ENCODE results near the gene ADSS2. TPM values are rescaled to one million over a fixed set of nuclear protein-coding genes. Genes with fewer than 3 reads are reported as not detected.
"Not testable (repeated sequence)": the region's sequence is repeated elsewhere in the genome, so short reads cannot be mapped to it uniquely, and the experiment has no call there.

Gene ADSS2
- total RNA-seq (ENCODE audit: low replicate concordance): 33.3 and 38.7 TPM in 2 replicates
- long read RNA-seq, transcript ADSS-201 (13 exons, 2,780 nt): major isoform, 202 of 227 reads
- long read RNA-seq, partial matches to known transcripts: 12 of 227 reads
- long read RNA-seq, other reads (novel, unspliced or antisense): 13 of 227 reads

DNA sequence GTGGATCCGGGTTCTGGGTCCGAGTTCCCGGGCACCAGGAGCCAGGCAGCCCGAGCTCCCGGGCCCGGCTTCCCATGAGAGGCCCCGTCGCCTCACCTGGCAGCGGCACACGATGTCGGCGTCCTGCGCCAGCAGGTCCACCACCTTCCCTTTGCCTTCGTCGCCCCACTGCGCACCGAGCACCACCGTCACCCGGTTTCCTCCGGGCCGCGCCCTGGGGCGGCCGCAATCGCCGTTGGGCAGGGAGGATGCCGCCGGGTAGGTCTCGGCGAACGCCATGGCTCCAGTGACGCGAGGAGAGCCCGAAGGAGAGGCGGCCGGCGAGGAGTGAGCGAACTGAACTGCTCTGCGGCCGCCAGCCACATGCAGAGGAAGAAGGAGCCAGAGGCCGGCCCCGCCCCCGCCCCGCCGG lies at the start of gene ADSS2:
TSS of gene ADSS2 (minus strand) at position 371 of the 412 bp plus-strand sequence. CDS start at position 279, 92 bp downstream.
- H3K4me1 Mint-ChIP-seq (ENCODE audit: unreplicated experiment): peaks cover 44% of the 10 kb centered on the region

DNA sequence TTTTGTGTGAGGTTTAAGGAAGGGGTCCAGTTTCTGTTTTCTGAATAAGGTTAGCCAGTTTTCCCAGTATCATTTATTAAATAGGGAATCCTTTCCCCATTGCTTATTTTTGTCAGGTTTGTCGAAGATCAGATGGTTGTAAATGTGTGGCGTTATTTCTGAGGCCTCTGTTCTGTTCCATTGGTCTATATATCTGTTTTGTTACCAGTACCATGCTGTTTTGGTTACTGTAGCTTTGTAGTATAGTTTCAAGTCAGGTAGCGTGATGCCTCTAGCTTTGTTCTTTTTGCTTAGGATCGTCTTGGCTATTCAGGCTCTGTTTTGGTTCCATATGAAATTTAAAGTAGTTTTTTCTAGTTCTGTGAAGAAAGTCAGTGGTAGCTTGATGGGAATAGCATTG lies 48.8 kb upstream of the ADSS2 start:
- H3K4me3 Mint-ChIP-seq; DNase-seq (ENCODE audit: extremely low spot score, unreplicated experiment); H3K27me3 Mint-ChIP-seq; H3K4me1 Mint-ChIP-seq (ENCODE audit: unreplicated experiment); H3K9me3 Mint-ChIP-seq; H3K27ac Mint-ChIP-seq; H3K36me3 Mint-ChIP-seq: not testable (repeated sequence)

More for the DNA sequence above, at the start of gene ADSS2:
- H3K27me3 Mint-ChIP-seq: no peaks in the 10 kb centered on the region
- H3K4me3 Mint-ChIP-seq: peak within 1 kb of the TSS; percentile 99
- H3K27ac Mint-ChIP-seq: peak within 1 kb of the TSS; percentile 88
- peaks cover 9% of the 10 kb centered on the region for H3K36me3 Mint-ChIP-seq
- peaks cover 5% of the 10 kb centered on the region for H3K9me3 Mint-ChIP-seq
- TF ChIP-seq, protein P1, sequence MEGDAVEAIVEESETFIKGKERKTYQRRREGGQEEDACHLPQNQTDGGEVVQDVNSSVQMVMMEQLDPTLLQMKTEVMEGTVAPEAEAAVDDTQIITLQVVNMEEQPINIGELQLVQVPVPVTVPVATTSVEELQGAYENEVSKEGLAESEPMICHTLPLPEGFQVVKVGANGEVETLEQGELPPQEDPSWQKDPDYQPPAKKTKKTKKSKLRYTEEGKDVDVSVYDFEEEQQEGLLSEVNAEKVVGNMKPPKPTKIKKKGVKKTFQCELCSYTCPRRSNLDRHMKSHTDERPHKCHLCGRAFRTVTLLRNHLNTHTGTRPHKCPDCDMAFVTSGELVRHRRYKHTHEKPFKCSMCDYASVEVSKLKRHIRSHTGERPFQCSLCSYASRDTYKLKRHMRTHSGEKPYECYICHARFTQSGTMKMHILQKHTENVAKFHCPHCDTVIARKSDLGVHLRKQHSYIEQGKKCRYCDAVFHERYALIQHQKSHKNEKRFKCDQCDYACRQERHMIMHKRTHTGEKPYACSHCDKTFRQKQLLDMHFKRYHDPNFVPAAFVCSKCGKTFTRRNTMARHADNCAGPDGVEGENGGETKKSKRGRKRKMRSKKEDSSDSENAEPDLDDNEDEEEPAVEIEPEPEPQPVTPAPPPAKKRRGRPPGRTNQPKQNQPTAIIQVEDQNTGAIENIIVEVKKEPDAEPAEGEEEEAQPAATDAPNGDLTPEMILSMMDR (conservative IDR thresholded peaks at IDR 0.05): no peak
- DNase-seq (ENCODE audit: extremely low spot score, unreplicated experiment): no peak

DNA sequence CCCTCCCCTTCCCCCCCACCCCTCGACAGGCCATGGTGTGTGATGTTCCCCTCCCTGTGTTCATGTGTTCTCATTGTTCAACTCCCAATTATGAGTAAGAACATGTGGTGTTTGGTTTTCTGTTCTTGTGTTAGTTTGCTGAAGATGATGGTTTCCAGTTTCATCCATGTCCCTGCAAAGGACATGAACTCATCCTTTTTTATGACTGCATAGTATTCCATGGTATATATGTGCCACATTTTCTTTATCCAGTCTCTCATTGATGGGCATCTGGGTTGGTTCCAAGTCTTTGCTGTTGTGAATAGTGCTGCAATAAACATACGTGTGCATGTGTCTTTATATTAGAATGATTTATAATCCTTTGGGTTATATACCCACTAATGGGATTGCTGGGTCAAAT lies 47.8 kb upstream of the ADSS2 start:
- not testable (repeated sequence) for H3K4me1 Mint-ChIP-seq (ENCODE audit: unreplicated experiment); DNase-seq (ENCODE audit: extremely low spot score, unreplicated experiment); H3K9me3 Mint-ChIP-seq; H3K4me3 Mint-ChIP-seq; H3K27me3 Mint-ChIP-seq; H3K36me3 Mint-ChIP-seq; H3K27ac Mint-ChIP-seq

DNA sequence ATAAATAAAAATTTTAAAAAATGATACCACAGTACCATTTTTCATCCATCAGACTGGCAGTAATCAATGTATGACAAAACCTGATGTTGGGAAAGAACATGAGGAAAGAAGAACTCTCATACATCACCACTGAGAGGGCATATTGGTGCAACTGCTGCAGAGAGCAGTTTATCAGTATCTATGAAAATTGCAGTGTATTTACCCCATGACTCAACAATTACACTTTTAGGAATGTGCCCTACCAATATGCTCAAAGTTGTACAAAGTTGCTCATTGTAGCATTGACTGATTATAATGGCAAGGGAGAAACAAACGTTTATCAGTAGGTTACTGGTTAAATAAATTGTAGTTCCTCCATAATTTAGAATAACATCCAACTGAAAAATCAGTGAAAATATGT lies 46.1 kb upstream of the ADSS2 start:
- Mint-ChIP-seq H3K27ac (no peak overlapping the region), H3K36me3 (no peaks in the 10 kb centered on the region), H3K9me3 (no peaks in the 10 kb centered on the region), H3K27me3 (no peaks in the 10 kb centered on the region), H3K4me1 (ENCODE audit: unreplicated experiment) (no peaks in the 10 kb centered on the region), H3K4me3 (no peak overlapping the region)
- TF ChIP-seq, protein P1 (conservative IDR thresholded peaks at IDR 0.05): no peak
- no peak for DNase-seq (ENCODE audit: extremely low spot score, unreplicated experiment)

DNA sequence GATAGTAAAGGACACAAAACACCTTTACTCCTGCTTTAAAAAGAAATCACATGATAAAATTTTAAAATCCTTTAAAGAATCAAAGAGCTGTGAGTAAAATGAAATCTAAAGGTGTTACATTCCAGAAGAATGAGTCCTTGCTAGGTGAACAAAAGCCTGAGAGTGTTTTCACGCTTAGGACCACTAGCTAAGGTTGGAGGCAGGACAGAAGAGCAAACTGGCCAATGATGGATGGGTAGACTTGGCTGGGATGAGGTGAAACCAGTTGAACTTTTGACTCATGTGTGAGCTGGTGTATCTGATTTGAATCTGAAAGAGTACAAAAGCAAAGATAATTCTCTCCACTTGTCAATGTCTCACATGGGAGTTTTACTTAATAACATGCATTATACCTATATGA lies 44.5 kb upstream of the ADSS2 start:
- no peak for DNase-seq (ENCODE audit: extremely low spot score, unreplicated experiment)
- H3K36me3 Mint-ChIP-seq: no peaks in the 10 kb centered on the region
- H3K4me3 Mint-ChIP-seq: no peak overlapping the region
- H3K27ac Mint-ChIP-seq: no peak overlapping the region
- H3K9me3 Mint-ChIP-seq: no peaks in the 10 kb centered on the region
- H3K27me3 Mint-ChIP-seq: no peaks in the 10 kb centered on the region
- TF ChIP-seq, protein P1 (conservative IDR thresholded peaks at IDR 0.05): no peak
- no peaks in the 10 kb centered on the region for H3K4me1 Mint-ChIP-seq (ENCODE audit: unreplicated experiment)

DNA sequence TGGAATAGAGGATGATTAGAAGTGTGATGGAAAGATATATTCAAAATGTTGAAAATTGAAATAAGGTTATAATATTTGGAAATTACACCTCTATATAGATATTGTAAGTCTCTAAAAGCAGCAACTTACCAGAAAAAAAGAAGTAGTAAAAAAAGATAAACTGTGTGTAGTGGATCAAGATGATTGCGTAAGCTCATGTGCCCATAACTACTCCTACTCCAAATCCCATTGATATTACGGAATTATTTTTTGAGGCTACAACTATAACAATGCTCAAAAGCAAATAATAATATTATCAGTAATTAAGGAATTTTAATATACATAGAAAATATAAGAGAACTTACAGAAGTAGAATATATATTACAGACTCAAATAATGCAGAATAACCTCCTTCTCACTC lies 42.9 kb upstream of the ADSS2 start:
- Mint-ChIP-seq H3K9me3 (no peaks in the 10 kb centered on the region), H3K36me3 (no peaks in the 10 kb centered on the region), H3K27me3 (no peaks in the 10 kb centered on the region), H3K4me1 (ENCODE audit: unreplicated experiment) (no peaks in the 10 kb centered on the region), H3K4me3 (no peak overlapping the region), H3K27ac (no peak overlapping the region)
- no peak for DNase-seq (ENCODE audit: extremely low spot score, unreplicated experiment)
- TF ChIP-seq, protein P1 (conservative IDR thresholded peaks at IDR 0.05): no peak

DNA sequence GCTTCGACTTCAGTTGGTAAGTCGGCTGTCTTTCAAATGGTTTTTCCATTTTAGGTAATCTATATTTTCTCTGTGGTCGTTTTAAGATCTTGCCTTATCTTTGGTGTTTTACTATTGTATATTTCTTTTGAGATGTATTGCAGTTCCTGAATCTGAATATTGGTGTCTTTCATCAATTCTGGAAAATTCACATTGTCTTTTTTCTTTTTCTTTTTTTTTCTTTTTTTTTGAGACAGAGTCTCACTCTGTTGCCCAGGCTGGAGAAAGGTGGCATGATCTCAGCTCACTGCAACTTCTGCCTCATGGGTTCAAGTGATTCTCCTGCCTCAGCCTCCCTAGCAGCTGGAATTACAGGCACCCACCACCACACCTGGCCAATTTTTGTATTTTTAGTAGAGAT lies 33.3 kb upstream of the ADSS2 start:
- H3K9me3 Mint-ChIP-seq; H3K4me3 Mint-ChIP-seq; DNase-seq (ENCODE audit: extremely low spot score, unreplicated experiment); H3K36me3 Mint-ChIP-seq; H3K27ac Mint-ChIP-seq; H3K4me1 Mint-ChIP-seq (ENCODE audit: unreplicated experiment); H3K27me3 Mint-ChIP-seq: not testable (repeated sequence)
